Left ventricle myocardium superior (tissue), 1 donor: ENCODE data around the gene DYNLRB2. TPM values are rescaled to one million over a fixed set of nuclear protein-coding genes. Genes with fewer than 3 reads are reported as not detected.
A peak's percentile ranks its signal among the peaks of the same experiment; 100 is the strongest.

Experiments used
- ATAC-seq: fragments of 200-7000 bp; cut with Tn5 transposase; one replicate; pipeline ENCODE4 v1.9.1; 2020; ENCODE audit warnings: mild to moderate bottlenecking, moderate library complexity
- DNase-seq: peaks from one replicate; pipeline ENCODE4 v3.0.0-alpha.2; 2020
- intact Hi-C: fragments of 100-400 bp; cut with micrococcal nuclease; formaldehyde crosslinking; loops from one replicate; pipeline ENCODE4 v1.11.0; 2022
- long read RNA-seq: library from polyadenylated mRNA; unstranded; transcript quantifications from one replicate; pipeline ENCODE4 v2.0.0, GENCODE V29; 2021
- total RNA-seq: library from RNA; stranded (reverse); fragmentation: NEBNext Ultra II Directional; extraction: Animal tissue kit (Norgen Biotek cat#: 25700); gene quantifications from one replicate; pipeline ENCODE4 v1.2.1, GENCODE V29; 2021
- donor health status: DM: no; HTN: yes; CAD: no; lungs with severe emphysema.

The DYNLRB2 gene
- not detected for total RNA-seq
- long read RNA-seq: 0 reads

GRCh38 chr16:80540516-80541305 is at the start of gene DYNLRB2:
Gene DYNLRB2 (plus strand): TSS chr16:80540993. CDS start chr16:80541077, 84 bp downstream.
- peak; percentile 99 for ATAC-seq
- peak; percentile 94 for DNase-seq
- intact Hi-C loops: no loop called here

DNA sequence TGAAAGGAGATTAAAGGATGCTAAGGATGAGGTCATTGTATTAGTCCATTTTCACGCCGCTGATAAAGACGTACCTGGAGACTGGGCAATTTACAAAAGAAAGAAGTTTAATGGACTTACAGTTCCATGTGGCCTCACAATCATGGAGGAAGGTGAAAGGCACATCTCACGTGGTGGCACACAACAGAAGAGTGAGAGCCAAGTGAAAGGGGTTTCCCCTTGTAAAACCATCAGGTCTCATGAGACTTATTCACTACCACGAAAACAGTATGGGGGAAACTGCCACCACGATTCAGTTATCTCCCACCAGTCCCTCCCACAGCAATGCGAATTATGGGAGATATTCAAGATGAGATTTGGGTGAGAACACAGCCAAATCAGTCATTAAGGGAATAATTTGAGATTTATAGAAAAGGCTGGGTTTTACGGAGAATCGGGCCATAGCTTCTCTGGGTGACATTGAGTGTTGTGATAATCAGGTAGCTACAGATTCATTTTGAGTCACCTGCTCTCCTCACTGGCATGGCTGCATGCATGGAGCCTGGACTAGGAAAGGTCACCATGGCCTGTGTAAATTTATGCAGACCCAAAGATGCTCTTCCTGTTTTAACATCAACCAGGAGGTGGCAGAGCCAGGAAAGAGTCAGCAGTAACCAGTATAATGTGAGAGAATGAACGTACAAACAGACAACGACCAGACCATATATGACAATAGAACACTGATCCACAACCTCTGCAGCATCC is 40.5 kb upstream of the DYNLRB2 start:
- intact Hi-C loops: no loop called here
- no peak for ATAC-seq
- DNase-seq: no peak

GRCh38 chr16:80500961-80501525 is 39.8 kb upstream of the DYNLRB2 start:
- DNase-seq (no peak), ATAC-seq (no peak)
- intact Hi-C loops: no loop called here

GRCh38 chr16:80503107-80503506 is 37.7 kb upstream of the DYNLRB2 start:
- intact Hi-C loops: no loop called here
- DNase-seq (no peak), ATAC-seq (no peak)

DNA sequence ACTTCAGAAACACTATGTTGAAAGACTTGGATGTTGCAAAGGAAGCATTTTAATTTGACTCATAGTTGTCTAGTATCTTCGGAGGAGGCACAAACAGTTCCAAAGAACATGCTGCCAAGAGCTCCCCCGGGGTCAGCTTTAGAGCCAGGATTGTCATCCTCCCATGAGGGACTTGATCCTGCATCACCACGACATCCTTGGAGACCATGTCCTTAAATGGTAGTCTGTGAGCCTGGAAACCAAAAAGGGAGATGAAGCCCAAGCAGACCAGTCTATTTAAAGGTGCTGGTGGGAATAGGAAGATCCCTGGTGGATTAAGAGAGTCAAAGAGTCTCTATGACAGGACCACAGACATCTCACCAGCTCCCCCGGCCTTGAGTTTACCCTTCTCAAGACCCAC is 33.3 kb upstream of the DYNLRB2 start:
- DNase-seq (peak; percentile 54), ATAC-seq (peak; percentile 78)
- intact Hi-C loops: no loop called here

- intact Hi-C loops: no loop called here
- no peak for ATAC-seq
Observed at GRCh38 chr16:80509872-80510271, 30.9 kb upstream of the DYNLRB2 start.

GRCh38 chr16:80511824-80512592 is 28.8 kb upstream of the DYNLRB2 start:
- intact Hi-C loops: no loop called here
- DNase-seq (no peak), ATAC-seq (no peak)

More at GRCh38 chr16:80509872-80510271, 30.9 kb upstream of the DYNLRB2 start:
- no peak for DNase-seq

DNA sequence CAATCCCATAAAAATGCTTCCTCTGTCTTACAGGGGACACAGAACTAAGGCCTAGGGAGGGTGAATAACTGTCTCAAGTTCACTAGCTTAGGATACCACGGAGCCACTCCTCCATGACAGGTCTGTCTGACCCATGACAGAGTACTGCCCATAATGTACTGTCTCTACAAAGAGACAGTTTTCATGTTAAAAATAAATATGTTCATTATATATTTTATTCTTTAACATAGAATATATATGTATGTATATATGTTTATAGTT is 28.3 kb upstream of the DYNLRB2 start:
- ATAC-seq (no peak), DNase-seq (no peak)
- intact Hi-C loops: no loop called here

DNA sequence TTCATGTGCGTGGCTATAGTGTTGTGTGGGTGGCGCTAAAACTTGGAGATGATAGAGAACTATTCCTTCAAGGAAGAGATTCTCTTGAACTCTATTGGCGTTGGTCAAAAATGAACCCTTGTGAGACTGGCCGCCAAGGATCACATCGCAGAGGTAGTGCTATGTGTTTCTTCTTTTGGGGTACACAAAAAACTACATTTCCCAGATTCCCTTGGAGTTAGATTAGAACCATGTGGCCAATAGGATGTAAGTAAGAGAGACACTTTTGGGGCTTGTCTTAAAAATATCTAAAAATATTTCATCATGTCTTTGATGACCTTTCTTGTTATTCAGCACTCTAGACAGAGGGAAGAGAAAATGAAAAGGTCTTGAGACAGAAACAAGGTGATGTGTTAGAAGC is 25.4 kb upstream of the DYNLRB2 start:
- intact Hi-C loops: no loop called here
- DNase-seq: no peak
- no peak for ATAC-seq

GRCh38 chr16:80517846-80518245 is 22.9 kb upstream of the DYNLRB2 start:
- intact Hi-C loops: no loop called here
- ATAC-seq (no peak), DNase-seq (no peak)

GRCh38 chr16:80518436-80518835 is 22.4 kb upstream of the DYNLRB2 start:
- ATAC-seq (no peak), DNase-seq (no peak)
- intact Hi-C loops: no loop called here

- intact Hi-C loops: no loop called here
- DNase-seq: no peak
Observed at GRCh38 chr16:80519189-80519588, 21.6 kb upstream of the DYNLRB2 start.

GRCh38 chr16:80525420-80525819 is 15.4 kb upstream of the DYNLRB2 start:
- no peak for ATAC-seq
- intact Hi-C loops: no loop called here
- no peak for DNase-seq

More at GRCh38 chr16:80519189-80519588, 21.6 kb upstream of the DYNLRB2 start:
- ATAC-seq: no peak

GRCh38 chr16:80526418-80527061 is 14.3 kb upstream of the DYNLRB2 start:
- DNase-seq (no peak), ATAC-seq (no peak)
- intact Hi-C loops: no loop called here

DNA sequence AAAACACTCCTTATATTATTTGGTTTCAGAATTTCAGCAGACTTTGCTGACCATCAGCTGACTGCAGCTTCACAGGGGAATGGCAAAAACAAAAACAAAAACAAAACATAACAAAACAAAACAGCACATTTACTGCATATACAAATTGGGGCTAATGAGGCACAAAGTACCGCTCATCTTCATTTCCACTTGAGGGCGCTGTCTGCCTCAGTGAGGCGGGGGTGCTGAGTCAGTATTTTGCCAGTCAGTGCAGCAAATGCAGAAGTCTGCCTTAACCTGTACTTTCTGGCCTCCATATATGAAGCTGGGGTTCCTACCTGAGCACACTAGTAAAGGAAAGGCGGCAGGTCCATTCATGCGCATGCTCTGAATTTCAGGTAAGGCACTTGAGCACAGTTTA is 13.5 kb upstream of the DYNLRB2 start:
- DNase-seq: no peak
- no peak for ATAC-seq
- intact Hi-C loops: no loop called here

- intact Hi-C loops: no loop called here
- ATAC-seq: no peak
- no peak for DNase-seq
Observed at GRCh38 chr16:80530479-80530878, 10.3 kb upstream of the DYNLRB2 start.

DNA sequence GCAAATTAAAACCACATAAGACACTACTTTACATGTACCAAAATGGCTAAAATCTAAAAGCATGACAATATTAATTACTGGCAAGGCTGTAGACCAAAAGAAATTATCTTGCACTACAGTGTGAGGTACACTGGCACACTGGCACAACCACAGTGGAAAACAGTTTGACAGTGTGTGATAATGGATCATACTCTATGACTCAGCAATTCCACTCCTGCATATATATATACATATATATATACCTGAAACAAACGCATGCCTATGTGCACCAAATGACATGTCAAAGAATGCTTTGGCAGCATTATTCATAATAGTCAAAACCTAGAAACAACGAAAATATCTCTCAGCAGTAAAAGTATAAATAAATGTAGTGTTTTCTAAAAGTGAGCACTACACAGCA is 4.6 kb upstream of the DYNLRB2 start:
- intact Hi-C loops: no loop called here
- DNase-seq (no peak), ATAC-seq (no peak)

- intact Hi-C loops: no loop called here
- ATAC-seq: no peak
- DNase-seq: no peak
Observed at GRCh38 chr16:80541306-80541694, 507 bp downstream of the DYNLRB2 start.

DNA sequence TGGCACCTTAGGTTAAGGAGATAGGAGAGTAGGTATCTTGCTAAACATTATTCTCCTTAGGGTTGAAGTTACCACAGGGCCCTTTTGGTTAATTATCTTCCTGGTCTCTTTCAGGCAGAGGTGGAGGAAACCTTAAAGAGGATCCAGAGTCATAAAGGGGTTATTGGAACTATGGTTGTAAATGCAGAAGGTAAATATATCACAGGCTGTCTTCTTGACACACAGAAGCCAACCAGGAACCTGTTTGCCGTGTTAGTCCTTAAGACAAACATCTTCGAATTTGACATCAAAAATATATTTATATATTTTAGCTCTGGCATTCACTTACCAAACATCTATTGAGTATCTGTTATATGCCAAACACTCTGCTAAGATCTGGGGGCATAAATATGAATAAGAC is 2.4 kb downstream of the DYNLRB2 start:
- intact Hi-C loops: no loop called here
- ATAC-seq (no peak), DNase-seq (no peak)
